Karpas-422 (cell line): ENCODE measurements around the gene CHRFAM7A. TPM values are rescaled to one million over a fixed set of nuclear protein-coding genes. Genes with fewer than 3 reads are reported as not detected.

ENCODE experiments used
- small RNA-seq: library from RNA; depleted of rRNA; stranded (forward); fragments of <200 nt; gene quantifications from one replicate; pipeline ENCODE3, GENCODE V24; 2014
- total RNA-seq: library from RNA; depleted of rRNA; stranded (reverse); fragments of >200 nt; shearing (Covaris generic); gene quantifications from 2 replicates; pipeline ENCODE4 v1.2.3, GENCODE V29; 2014; ENCODE audit warnings: low replicate concordance; rRNA removed

The CHRFAM7A gene
- total RNA-seq, 1 experiment from 2014 or later: not detected

Small RNA genes within 50 kb of the gene (small RNA-seq; reads per million reads assigned to genes)
- gene AC019322.2 (not detected), gene RF00019 (not detected), gene RF00096 (0.36 reads per million), gene RN7SL196P (not detected)

Other genes with a start within 250 kb of the CHRFAM7A start
- 0.07 TPM in 1 of 2 replicates, not detected in the other for gene GOLGA8R, start 20.7 kb upstream of the CHRFAM7A start, total RNA-seq
- not detected in 2 replicates for gene GOLGA8Q, start 158.5 kb upstream of the CHRFAM7A start, total RNA-seq
- not detected in 2 replicates for gene GOLGA8H, start 210.5 kb upstream of the CHRFAM7A start, total RNA-seq